ENCODE results near the gene MYT1. TPM values are rescaled to one million over a fixed set of nuclear protein-coding genes. Genes with fewer than 3 reads are reported as not detected.

MYT1 gene
- total and polyA plus RNA-seq, 2 of the 8 experiments (the other 6 are each of a cell fraction or from before 2014, with no cell fraction given): 0.63 to 2.0 TPM

- FAIRE-seq: no peak
- Histone ChIP-seq H3K79me2 (ENCODE audit: control insufficient read depth in 1 of 2, insufficient read depth in 2 of 2, low read length in 2 of 2) (no peaks in the 10 kb centered on the region), H3K9me3 (ENCODE audit: insufficient read depth in 2 of 2, low read depth in 1 of 2, low read length in 1 of 2) (no peaks in the 10 kb centered on the region), H2BK15ac (ENCODE audit: low read length) (no peak overlapping the region), H3K4me1 (replicated peaks in 1 of 4; ENCODE audit: control insufficient read depth in 3 of 4, insufficient read depth in 4 of 4, low read length in 3 of 4) (peaks cover 0 to 9% (median 5%) of the 10 kb centered on the region in 4 experiments; a peak in 5 of 7 replicates), H2AK5ac (ENCODE audit: low read depth, low read length) (no peak overlapping the region), H2BK20ac (ENCODE audit: low read length) (no peak overlapping the region), H3K14ac (ENCODE audit: insufficient read length) (no peak overlapping the region), H3K36me3 (ENCODE audit: control insufficient read depth in 2 of 4, insufficient read depth in 4 of 4, low read length in 3 of 4) (no peaks in the 10 kb centered on the region), H3K4ac (replicated peaks; ENCODE audit: insufficient read length, low read depth, low read length) (no peak overlapping the region), H4K5ac (ENCODE audit: insufficient read length, low read depth, low read length) (no peak overlapping the region), H3K18ac (ENCODE audit: extremely low read depth, low read length) (no peak overlapping the region), H3K23me2 (ENCODE audit: low read depth, low read length) (no peaks in the 10 kb centered on the region), H3K27ac (ENCODE audit: low read depth, low read length) (no peak overlapping the region), H4K8ac (ENCODE audit: extremely low read depth, insufficient read depth, low read length) (no peak overlapping the region), H3K79me1 (ENCODE audit: low read depth, low read length) (no peaks in the 10 kb centered on the region), H2BK120ac (replicated peaks; ENCODE audit: low read depth, low read length) (no peak overlapping the region), H3K56ac (replicated peaks; ENCODE audit: insufficient read length, low read depth, low read length) (no peak overlapping the region), H4K91ac (replicated peaks; ENCODE audit: insufficient read length, low read length) (no peak overlapping the region), H4K20me1 (replicated peaks in 1 of 2; ENCODE audit: control insufficient read depth in 1 of 2, insufficient read depth in 2 of 2, low read length in 2 of 2) (no peaks in the 10 kb centered on the region), H3K23ac (ENCODE audit: insufficient read length) (no peak overlapping the region), H3K4me3 (ENCODE audit: extremely low read depth in 1 of 4, insufficient read depth in 2 of 4, low read depth in 3 of 4, low read length in 4 of 4) (no peak overlapping the region), H2AFZ (ENCODE audit: low read length) (no peak overlapping the region), H3K9ac (replicated peaks in 1 of 4; ENCODE audit: extremely low read depth in 1 of 4, low read depth in 3 of 4, low read length in 3 of 4) (no peak overlapping the region), H2BK5ac (ENCODE audit: low read depth, low read length) (no peak overlapping the region), H3K27me3 (replicated peaks in 1 of 4; ENCODE audit: control insufficient read depth in 3 of 4, extremely low read depth in 1 of 4, insufficient read depth in 3 of 4, low read length in 3 of 4) (no peaks in the 10 kb centered on the region), H3K4me2 (ENCODE audit: insufficient read depth in 1 of 2, low read depth in 2 of 2, low read length in 2 of 2) (no peak overlapping the region), H2BK12ac (ENCODE audit: low read depth, low read length) (no peak overlapping the region)
- CTCF ChIA-PET (ENCODE audit: partially characterized antibody): interaction anchor here (0.6 to 2.0 kb wide), 9 partner anchors 15 to 103 kb away, joined by 3 to 6 read pairs (median 3); no protein-coding TSS in a partner anchor
- DNase-seq (ENCODE audit: low read depth in 1 of 2, low spot score in 2 of 2): peak in 1 of 2 experiments; percentile 35
- 87% methylated on average over 17 of the region's 18 CpGs; no CpG with 5 or more reads in 1 of the 2 experiments for WGBS, 2 experiments (ENCODE audit: extremely low coverage in 1 of 2, insufficient coverage in 1 of 2, insufficient read length in 1 of 2, insufficient replicate concordance in 2 of 2, low coverage in 1 of 2, low lambda C conversion rate in 2 of 2, missing lambda C conversion rate in 1 of 2)
- POLR2A ChIA-PET (ENCODE audit: partially characterized antibody): interaction anchor here (0.9 to 2.0 kb wide), 2 partner anchors 9 to 85 kb away, joined by 4 read pairs; no protein-coding TSS in a partner anchor
- TF ChIP-seq TAF1 (IDR thresholded peaks at IDR 0.05; ENCODE audit: low read depth, low read length) (no peak), RBBP5 (IDR thresholded peaks at IDR 0.05; ENCODE audit: borderline replicate concordance, low read depth, low read length) (no peak), POU5F1 (IDR thresholded peaks at IDR 0.05; ENCODE audit: low read depth, low read length) (no peak), KDM1A (IDR thresholded peaks at IDR 0.05; ENCODE audit: borderline replicate concordance, low read length) (no peak), PHF8 (conservative IDR thresholded peaks at IDR 0.05; ENCODE audit: low read depth, low read length) (no peak), ASH2L (IDR thresholded peaks at IDR 0.05; ENCODE audit: low read length) (no peak), HDAC6 (IDR thresholded peaks at IDR 0.05; ENCODE audit: low read depth, low read length) (no peak), SP4 (IDR thresholded peaks at IDR 0.05; ENCODE audit: low read length) (no peak), RXRA (IDR thresholded peaks at IDR 0.05; ENCODE audit: insufficient read depth, low read depth, low read length) (no peak), JUN (IDR thresholded peaks at IDR 0.05; ENCODE audit: low read depth, low read length) (no peak)
- TF ChIP-seq, protein P1, sequence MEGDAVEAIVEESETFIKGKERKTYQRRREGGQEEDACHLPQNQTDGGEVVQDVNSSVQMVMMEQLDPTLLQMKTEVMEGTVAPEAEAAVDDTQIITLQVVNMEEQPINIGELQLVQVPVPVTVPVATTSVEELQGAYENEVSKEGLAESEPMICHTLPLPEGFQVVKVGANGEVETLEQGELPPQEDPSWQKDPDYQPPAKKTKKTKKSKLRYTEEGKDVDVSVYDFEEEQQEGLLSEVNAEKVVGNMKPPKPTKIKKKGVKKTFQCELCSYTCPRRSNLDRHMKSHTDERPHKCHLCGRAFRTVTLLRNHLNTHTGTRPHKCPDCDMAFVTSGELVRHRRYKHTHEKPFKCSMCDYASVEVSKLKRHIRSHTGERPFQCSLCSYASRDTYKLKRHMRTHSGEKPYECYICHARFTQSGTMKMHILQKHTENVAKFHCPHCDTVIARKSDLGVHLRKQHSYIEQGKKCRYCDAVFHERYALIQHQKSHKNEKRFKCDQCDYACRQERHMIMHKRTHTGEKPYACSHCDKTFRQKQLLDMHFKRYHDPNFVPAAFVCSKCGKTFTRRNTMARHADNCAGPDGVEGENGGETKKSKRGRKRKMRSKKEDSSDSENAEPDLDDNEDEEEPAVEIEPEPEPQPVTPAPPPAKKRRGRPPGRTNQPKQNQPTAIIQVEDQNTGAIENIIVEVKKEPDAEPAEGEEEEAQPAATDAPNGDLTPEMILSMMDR (IDR thresholded peaks at IDR 0.05; ENCODE audit: control extremely low read depth in 1 of 3, insufficient read depth in 1 of 3, low read depth in 1 of 3, low read length in 3 of 3): no peak
Measured at GRCh38 chr20:64138276-64138815, 25.9 kb upstream of the MYT1 start.

All from H1 (cell line).